HepG2 (cell line): ENCODE results near the gene PDPK1. TPM values are rescaled to one million over a fixed set of nuclear protein-coding genes. Genes with fewer than 3 reads are reported as not detected.

Experiments
- ATF5 ChIP-seq: sonication (generic); formaldehyde crosslinking; IDR thresholded peaks from 2 replicates; pipeline ENCODE4 v1.4.0; 2020; ENCODE audit warnings: mild to moderate bottlenecking, low read depth, missing genetic modification reagents
- BCL6 ChIP-seq: IDR thresholded peaks from 2 replicates; pipeline ENCODE4 v1.6.1; 2016; ENCODE audit warnings: missing genetic modification reagents, missing compliant biosample characterization
- CBX5 ChIP-seq: sonication (generic); formaldehyde crosslinking; IDR thresholded peaks from 2 replicates; pipeline ENCODE4 v1.4.0; 2020; ENCODE audit warnings: missing genetic modification reagents, borderline replicate concordance
- CREB1 ChIP-seq, 2 experiments: fragments of 450-650 bp in 1 of 2; IDR thresholded peaks; 2 replicates each; pipeline ENCODE4 v1.6.1; 2016 to 2017; ENCODE audit warnings: control low read depth in 1 of 2, mild to moderate bottlenecking in 1 of 2, missing compliant biosample characterization in 1 of 2, missing genetic modification characterization in 1 of 2
- DNMT1 ChIP-seq: sonication (generic); formaldehyde crosslinking; IDR thresholded peaks from 2 replicates; pipeline ENCODE4 v1.5.1; 2020; ENCODE audit warnings: mild to moderate bottlenecking, missing genetic modification reagents
- ELF3 ChIP-seq: IDR thresholded peaks from 2 replicates; pipeline ENCODE4 v1.6.1; 2016; ENCODE audit warnings: missing genetic modification reagents, missing compliant biosample characterization
- ESRRA ChIP-seq: sonication (generic); formaldehyde crosslinking; IDR thresholded peaks from 2 replicates; pipeline ENCODE4 v1.5.1; 2020; ENCODE audit warnings: mild to moderate bottlenecking, low read depth, missing genetic modification reagents
- FOXO4 ChIP-seq: sonication (generic); formaldehyde crosslinking; conservative IDR thresholded peaks from 2 replicates; pipeline ENCODE4 v1.8.1; 2023; ENCODE audit warnings: missing genetic modification reagents
- HDAC6 ChIP-seq: fragments of 200-600 bp; sonication (generic); IDR thresholded peaks from 2 replicates; pipeline ENCODE4 v1.7.0; 2017; ENCODE audit warnings: mild to moderate bottlenecking, antibody characterized with exemption, low read length, low read depth
- HMG20B ChIP-seq: conservative IDR thresholded peaks from 2 replicates; pipeline ENCODE4 v1.6.1; 2016; ENCODE audit warnings: missing genetic modification reagents, missing compliant biosample characterization
- HOXD1 ChIP-seq: sonication (generic); formaldehyde crosslinking; IDR thresholded peaks from 2 replicates; pipeline ENCODE4 v1.5.0; 2020; ENCODE audit warnings: missing genetic modification reagents
- KDM2A ChIP-seq: sonication (generic); formaldehyde crosslinking; IDR thresholded peaks from 2 replicates; pipeline ENCODE4 v1.4.0; 2020; ENCODE audit warnings: low read depth, missing genetic modification reagents, borderline replicate concordance
- NR0B2 ChIP-seq: sonication (generic); formaldehyde crosslinking; IDR thresholded peaks from 2 replicates; pipeline ENCODE4 v1.4.0; 2020; ENCODE audit warnings: mild to moderate bottlenecking, missing genetic modification reagents
- PHF8 ChIP-seq: sonication (generic); formaldehyde crosslinking; IDR thresholded peaks from 2 replicates; pipeline ENCODE4 v1.5.0; 2020; ENCODE audit warnings: missing genetic modification reagents
- PRMT3 ChIP-seq: sonication (generic); formaldehyde crosslinking; IDR thresholded peaks from 2 replicates; pipeline ENCODE4 v1.8.1; 2022; ENCODE audit warnings: low read depth, mild to moderate bottlenecking, moderate library complexity, missing genetic modification reagents, borderline replicate concordance
- SMARCC2 ChIP-seq: fragments of 450-650 bp; IDR thresholded peaks from 2 replicates; pipeline ENCODE4 v1.6.1; 2017; ENCODE audit warnings: antibody characterized with exemption, mild to moderate bottlenecking
- TEF ChIP-seq: sonication (generic); formaldehyde crosslinking; IDR thresholded peaks from 2 replicates; pipeline ENCODE4 v1.5.0; 2020; ENCODE audit warnings: missing genetic modification reagents
- ZFP36 ChIP-seq: fragments of 150-350 bp; IDR thresholded peaks from 2 replicates; pipeline ENCODE4 v1.6.1; 2018; ENCODE audit warnings: borderline replicate concordance, low read length, low read depth; ENCODE audit not compliant: partially characterized antibody
- ZNF652 ChIP-seq: IDR thresholded peaks from 2 replicates; pipeline ENCODE4 v1.6.1; 2016; ENCODE audit warnings: low read depth, borderline replicate concordance
- ZNF703 ChIP-seq: sonication (generic); formaldehyde crosslinking; IDR thresholded peaks from 2 replicates; pipeline ENCODE4 v1.5.1; 2020; ENCODE audit warnings: missing genetic modification reagents, mild to moderate bottlenecking, moderate library complexity, borderline replicate concordance
- ZNF749 ChIP-seq: sonication (generic); formaldehyde crosslinking; IDR thresholded peaks from 2 replicates; pipeline ENCODE4 v1.8.0; 2022; ENCODE audit warnings: mild to moderate bottlenecking, missing genetic modification reagents, moderate library complexity, borderline replicate concordance
- ZNF75D ChIP-seq: sonication (generic); formaldehyde crosslinking; IDR thresholded peaks from 2 replicates; pipeline ENCODE4 v1.8.1; 2023; ENCODE audit warnings: missing genetic modification reagents, mild to moderate bottlenecking, borderline replicate concordance
- ZNF790 ChIP-seq: sonication (generic); formaldehyde crosslinking; IDR thresholded peaks from 2 replicates; pipeline ENCODE4 v1.8.0; 2022; ENCODE audit warnings: missing genetic modification reagents, mild to moderate bottlenecking, borderline replicate concordance
- ZSCAN21 ChIP-seq: sonication (generic); formaldehyde crosslinking; IDR thresholded peaks from 2 replicates; pipeline ENCODE4 v1.8.0; 2022; ENCODE audit warnings: mild to moderate bottlenecking, missing genetic modification reagents, moderate library complexity, borderline replicate concordance
- polyA plus RNA-seq, 8 experiments: library from polyadenylated mRNA; depleted of rRNA in 3 of 8; stranded (reverse) in 7 of 8; unstranded in 1 of 8; fragments of >200 nt; fragmentation: Illumina TruSeq in 4 of 8; extraction: Trizol in 4 of 8; gene quantifications; 2 replicates each; pipeline versions ENCODE4 v1.2.1 to v1.2.3, GENCODE V29; 2011 to 2016; ENCODE audit warnings: low read depth in 4 of 8, missing spikeins in 1 of 8, mixed read lengths in 1 of 8; ENCODE audit not compliant: insufficient read depth in 1 of 8
- total RNA-seq, 5 experiments: library from RNA; depleted of rRNA; stranded (reverse); fragments of >200 nt; fragmentation: Illumina TruSeq; extraction: Trizol; gene quantifications; 2 replicates each; pipeline ENCODE4 v1.2.3, GENCODE V29; 2016; ENCODE audit warnings: low read depth in 1 of 5

PDPK1 gene
- total and polyA plus RNA-seq, 2 of the 13 experiments (the other 11 are each of a cell fraction or from before 2014, with no cell fraction given) = 59.6 to 129 TPM

GRCh38 chr16:2513405-2514332 lies 24.2 kb upstream of the PDPK1 start, which contains the start of gene ATP6V0C (continued):
- TF ChIP-seq SMARCC2 (no peak), HMG20B (CRISPR knock-in tag) (no peak), DNMT1 (CRISPR knock-in tag) (no peak), BCL6 (CRISPR knock-in tag) (no peak; the same call in 1 of the 2 replicates), TEF (CRISPR knock-in tag) (no peak), ELF3 (CRISPR knock-in tag) (no peak), ZNF703 (CRISPR knock-in tag) (no peak), ESRRA (CRISPR knock-in tag) (peak; percentile 17), KDM2A (CRISPR knock-in tag) (peak; percentile 75), NR0B2 (CRISPR knock-in tag) (no peak; the same call in 1 of the 2 replicates), PHF8 (peak; percentile 58; the same call in 1 of the 2 replicates), CREB1 (IDR thresholded peaks at IDR 0.05) (peak; percentile 99), CREB1 (CRISPR knock-in tag; IDR thresholded peaks at IDR 0.05) (no peak), ZNF652 (CRISPR knock-in tag) (no peak), ZSCAN21 (CRISPR knock-in tag) (no peak), HOXD1 (0 out of 2 replicates have a peak, but pooled peaks have one; percentile 40), CBX5 (CRISPR knock-in tag) (no peak), PRMT3 (CRISPR knock-in tag) (no peak), ZNF790 (CRISPR knock-in tag) (peak; percentile 39; the same call in 1 of the 2 replicates), HDAC6 (no peak), ZNF75D (CRISPR knock-in tag) (no peak), ZFP36 (no peak), ZNF749 (CRISPR knock-in tag) (no peak), FOXO4 (CRISPR knock-in tag) (no peak), ATF5 (0 out of 2 replicates have a peak, but pooled peaks have one; percentile 12)
